HUES64 (cell line): ENCODE measurements around the gene RTCB.

Source experiments
- H3K27ac ChIP-seq: 2 replicates; pipeline ENCODE4 v1.7.0; 2013; ENCODE audit warnings: low read depth, low read length, inconsistent platforms
- H3K27me3 ChIP-seq: 2 replicates; pipeline ENCODE4 v1.6.1; 2013; ENCODE audit warnings: mild to moderate bottlenecking, low read length; ENCODE audit not compliant: insufficient read depth
- H3K36me3 ChIP-seq: 2 replicates; pipeline ENCODE4 v1.6.1; 2013; ENCODE audit warnings: mild to moderate bottlenecking, low read length; ENCODE audit not compliant: insufficient read depth
- H3K4me1 ChIP-seq: 2 replicates; pipeline ENCODE4 v1.6.1; 2013; ENCODE audit warnings: mild to moderate bottlenecking, low read length, moderate library complexity; ENCODE audit not compliant: insufficient read depth
- H3K4me3 ChIP-seq: 2 replicates; pipeline ENCODE4 v1.5.1; 2013; ENCODE audit warnings: mild to moderate bottlenecking, low read length, moderate library complexity
- H3K9ac ChIP-seq: 2 replicates; pipeline ENCODE4 v1.6.1; 2013; ENCODE audit warnings: mild to moderate bottlenecking, low read depth, low read length
- H3K9me3 ChIP-seq: 2 replicates; pipeline ENCODE4 v1.6.1; 2013; ENCODE audit warnings: low read depth, low read length; ENCODE audit not compliant: insufficient read depth
- WGBS: fragments of 150-250, 120-280 bp; methylation state at CpG from one replicate; pipeline ENCODE4 v1.1.7; 2013; ENCODE audit warnings: missing lambda C conversion rate; 5-methylcytosine and 5-hydroxymethylcytosine counted together

RTCB gene

DNA sequence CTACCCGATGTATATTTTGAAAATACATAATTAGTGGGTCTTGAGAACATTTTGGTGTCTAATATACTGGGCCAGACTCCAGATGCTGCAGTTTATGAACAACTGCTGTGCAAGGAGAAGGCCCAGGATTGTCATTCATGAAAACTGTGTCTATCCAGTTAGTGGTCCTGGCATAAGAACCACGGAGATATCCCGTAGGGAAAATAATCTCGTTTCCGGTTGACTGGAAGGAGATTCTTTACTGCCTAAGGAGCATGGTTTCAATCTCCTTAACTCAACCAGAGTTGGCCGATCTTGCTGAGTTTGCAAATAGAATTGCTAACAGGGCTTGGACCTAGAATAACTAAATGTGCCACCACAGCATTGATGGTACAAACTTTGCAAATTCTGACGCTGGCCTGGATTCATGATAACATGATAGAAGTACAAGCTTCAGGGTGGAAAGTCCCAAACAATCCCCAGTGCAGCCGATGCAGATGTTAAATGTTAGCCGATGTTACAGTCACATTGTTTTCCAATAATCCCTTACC, 4.6 kb upstream of the RTCB start:
- Histone ChIP-seq H3K27me3 (peaks cover 34% of the 10 kb centered on the region), H3K36me3 (no peaks in the 10 kb centered on the region), H3K27ac (no peak overlapping the region), H3K9me3 (no peaks in the 10 kb centered on the region), H3K4me3 (no peak overlapping the region), H3K9ac (no peak overlapping the region), H3K4me1 (0 out of 2 replicates have a peak, but pooled peaks cover 4% of the 10 kb centered on the region)
- 91% methylated on average over 9 of the region's 9 CpGs for WGBS

DNA sequence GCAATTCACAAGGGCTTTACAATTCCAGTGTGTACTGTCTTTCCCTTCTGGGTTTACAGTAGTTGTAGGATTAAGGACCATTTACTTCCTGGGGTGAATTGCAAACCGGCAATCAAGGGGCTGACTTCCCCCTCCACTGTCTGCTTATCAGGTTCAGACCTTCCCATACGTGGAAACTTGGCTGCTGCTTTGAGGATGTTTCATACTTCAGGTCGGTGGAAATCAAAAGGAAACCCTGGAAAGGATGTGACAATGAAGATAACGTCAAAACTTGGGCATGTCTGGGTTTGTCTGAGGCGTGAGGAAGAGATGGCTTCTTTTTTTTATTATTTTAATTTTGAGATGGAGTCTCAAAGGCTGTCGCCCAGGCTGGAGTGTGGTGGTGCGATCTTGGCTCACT, 2.1 kb upstream of the RTCB start:
- H3K4me1 ChIP-seq: peaks cover 12% of the 10 kb centered on the region; the same call in 1 of the 2 replicates
- no peak overlapping the region for H3K27ac ChIP-seq
- H3K9me3 ChIP-seq: no peaks in the 10 kb centered on the region
- peaks cover 10% of the 10 kb centered on the region; the same call in 1 of the 2 replicates for H3K36me3 ChIP-seq
- no peak overlapping the region for H3K9ac ChIP-seq
- H3K4me3 ChIP-seq: no peak overlapping the region
- H3K27me3 ChIP-seq: peaks cover 21% of the 10 kb centered on the region
- WGBS: 81% methylated on average over 7 of the region's 7 CpGs

DNA sequence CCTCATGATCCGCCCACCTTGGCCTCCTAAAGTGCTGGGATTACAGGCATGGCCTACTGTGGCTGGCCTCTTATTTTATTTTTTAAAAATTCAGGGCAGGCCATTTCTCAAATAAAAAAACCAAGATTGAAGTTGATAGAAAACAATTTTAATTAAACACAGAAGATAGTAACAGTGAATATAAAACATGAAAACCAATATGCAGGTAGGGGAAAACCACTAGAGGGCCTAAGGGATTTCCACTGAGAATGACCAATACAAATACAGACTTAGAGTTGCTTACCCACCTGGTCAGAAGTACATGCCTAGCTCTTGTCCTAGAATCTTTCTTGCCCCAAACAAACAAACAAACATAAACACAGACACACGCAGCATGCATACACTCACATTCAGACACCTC, 1.7 kb upstream of the RTCB start:
- 89% methylated on average over 2 of the region's 2 CpGs for WGBS
- Histone ChIP-seq H3K36me3 (peaks cover 14% of the 10 kb centered on the region), H3K27me3 (peaks cover 21% of the 10 kb centered on the region)

DNA sequence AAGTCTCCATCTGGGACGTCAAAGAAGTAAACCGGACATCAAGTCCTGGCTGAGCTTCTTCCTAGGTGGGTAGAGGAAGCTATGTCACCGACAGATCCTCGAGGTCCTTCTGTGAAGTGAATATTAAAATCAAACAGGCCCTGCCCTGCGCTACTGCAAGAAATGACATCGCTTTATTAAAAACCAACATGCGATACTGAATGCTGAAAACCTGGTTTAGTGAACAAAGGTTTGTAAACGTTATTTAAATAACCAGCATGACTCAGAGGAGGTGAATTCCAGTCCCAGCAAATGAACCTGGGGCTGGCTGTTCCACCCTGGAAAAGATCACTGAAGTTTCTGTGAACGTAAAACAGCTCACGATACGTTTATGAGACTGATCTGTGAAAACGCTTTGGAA, 645 bp downstream of the RTCB start:
- Histone ChIP-seq H3K9ac (peak overlapping the region; percentile 90), H3K36me3 (peaks cover 37% of the 10 kb centered on the region), H3K27ac (peak overlapping the region; percentile 54), H3K27me3 (peaks cover under 1% of the 10 kb centered on the region; the same call in 1 of the 2 replicates), H3K9me3 (no peaks in the 10 kb centered on the region), H3K4me3 (peak overlapping the region; percentile 95), H3K4me1 (peaks cover 12% of the 10 kb centered on the region; the same call in 1 of the 2 replicates)
- WGBS: 2% methylated on average over 12 of the region's 12 CpGs

More for the DNA sequence above, 1.7 kb upstream of the RTCB start:
- Histone ChIP-seq H3K9me3 (no peaks in the 10 kb centered on the region), H3K9ac (no peak overlapping the region), H3K4me1 (peaks cover 12% of the 10 kb centered on the region; the same call in 1 of the 2 replicates), H3K4me3 (no peak overlapping the region), H3K27ac (no peak overlapping the region)

DNA sequence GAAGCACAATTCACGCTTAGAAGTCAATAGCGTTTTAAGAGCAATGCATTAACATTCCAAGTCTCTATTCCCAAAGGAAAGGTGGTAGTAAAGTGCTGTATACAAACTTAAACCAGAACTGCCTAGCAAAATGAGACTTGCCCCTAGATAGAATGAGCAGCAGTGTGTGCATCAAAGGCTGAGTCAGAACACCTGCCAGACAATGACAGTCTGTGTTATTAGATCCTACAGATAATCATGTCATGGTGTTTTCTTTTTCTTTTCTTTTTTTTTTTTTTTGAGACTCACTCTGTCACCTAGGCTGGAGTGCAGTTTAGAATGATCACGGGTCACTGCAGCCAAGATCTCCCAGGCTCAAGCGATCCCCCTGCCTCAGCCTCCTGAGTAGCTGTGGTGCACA, 1.6 kb downstream of the RTCB start:
- H3K27me3 ChIP-seq: no peaks in the 10 kb centered on the region
- H3K4me1 ChIP-seq: peaks cover 12% of the 10 kb centered on the region; the same call in 1 of the 2 replicates
- WGBS: 93% methylated on average over 4 of the region's 4 CpGs
- peak overlapping the region; percentile 95 for H3K4me3 ChIP-seq
- no peaks in the 10 kb centered on the region for H3K9me3 ChIP-seq
- no peak overlapping the region for H3K9ac ChIP-seq
- H3K27ac ChIP-seq: no peak overlapping the region
- peaks cover 47% of the 10 kb centered on the region for H3K36me3 ChIP-seq

DNA sequence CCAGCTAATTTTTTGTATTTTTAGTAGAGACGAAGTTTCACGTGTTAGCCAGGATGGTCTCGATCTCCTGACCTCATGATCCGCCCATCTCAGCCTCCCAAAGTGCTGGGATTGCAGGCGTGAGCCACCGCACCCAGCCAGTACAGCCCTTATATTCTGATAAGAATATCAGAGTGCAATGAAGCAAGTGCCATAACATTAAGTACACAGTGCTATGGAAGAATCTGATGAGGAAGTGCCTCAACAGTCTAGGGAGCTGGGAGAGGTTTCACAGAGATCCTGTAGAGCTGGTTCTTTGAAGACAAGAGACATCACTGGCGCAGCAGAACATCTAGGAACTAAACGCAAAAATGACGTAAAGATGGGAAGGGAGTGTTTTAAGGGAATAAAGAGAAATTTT, 2.1 kb downstream of the RTCB start:
- Histone ChIP-seq H3K27me3 (no peaks in the 10 kb centered on the region), H3K36me3 (peaks cover 51% of the 10 kb centered on the region), H3K9ac (no peak overlapping the region), H3K4me3 (no peak overlapping the region), H3K27ac (no peak overlapping the region), H3K4me1 (peaks cover 12% of the 10 kb centered on the region; the same call in 1 of the 2 replicates), H3K9me3 (no peaks in the 10 kb centered on the region)
- WGBS: 96% methylated on average over 9 of the region's 9 CpGs

DNA sequence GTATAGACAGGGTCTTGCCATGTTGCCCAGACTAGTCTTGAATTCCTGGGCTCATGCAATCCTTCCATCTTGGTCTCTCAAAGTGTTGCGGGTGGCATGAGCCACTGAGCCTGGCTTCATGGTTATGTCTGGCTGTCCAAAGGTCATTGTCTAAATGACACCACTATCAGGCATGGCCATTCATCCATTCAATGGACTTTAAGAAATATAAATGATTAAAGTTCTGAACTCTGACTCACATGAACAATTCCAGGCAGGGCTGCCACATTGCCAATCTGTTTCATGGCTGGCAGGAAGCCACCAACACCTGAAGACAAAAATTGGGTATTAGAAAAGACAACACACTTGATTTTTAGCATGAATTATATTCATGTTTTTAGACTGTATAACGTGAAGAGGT, 4.1 kb downstream of the RTCB start:
- Histone ChIP-seq H3K27me3 (no peaks in the 10 kb centered on the region), H3K9me3 (no peaks in the 10 kb centered on the region), H3K27ac (no peak overlapping the region), H3K4me1 (peaks cover 12% of the 10 kb centered on the region; the same call in 1 of the 2 replicates), H3K36me3 (peaks cover 70% of the 10 kb centered on the region), H3K9ac (no peak overlapping the region), H3K4me3 (no peak overlapping the region)
- WGBS: 49% methylated on average over 2 of the region's 2 CpGs

DNA sequence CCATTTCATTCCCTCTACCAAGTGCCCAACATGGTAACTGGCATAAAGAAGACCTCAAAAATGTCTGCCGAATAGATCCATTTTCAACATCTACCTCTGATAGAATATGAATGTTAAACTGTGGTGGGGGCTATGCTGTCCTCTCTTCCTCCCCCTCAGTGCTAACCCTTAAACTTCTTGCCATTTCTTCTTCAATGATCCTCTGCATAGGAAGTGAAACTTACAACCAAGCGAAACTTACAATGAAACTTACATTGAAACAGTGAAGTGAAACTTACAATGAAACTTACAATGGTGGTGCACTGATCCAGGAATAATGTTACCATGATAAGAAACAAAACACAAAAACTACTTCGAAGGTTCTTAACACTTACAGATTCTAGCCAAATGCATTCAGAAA, 4.7 kb downstream of the RTCB start:
- no peak overlapping the region for H3K27ac ChIP-seq
- no peak overlapping the region for H3K4me3 ChIP-seq
- WGBS: 97% methylated on average over 3 of the region's 3 CpGs
- H3K4me1 ChIP-seq: peaks cover 9% of the 10 kb centered on the region; the same call in 1 of the 2 replicates
- no peak overlapping the region for H3K9ac ChIP-seq
- H3K36me3 ChIP-seq: peaks cover 73% of the 10 kb centered on the region
- H3K9me3 ChIP-seq: no peaks in the 10 kb centered on the region
- H3K27me3 ChIP-seq: no peaks in the 10 kb centered on the region

DNA sequence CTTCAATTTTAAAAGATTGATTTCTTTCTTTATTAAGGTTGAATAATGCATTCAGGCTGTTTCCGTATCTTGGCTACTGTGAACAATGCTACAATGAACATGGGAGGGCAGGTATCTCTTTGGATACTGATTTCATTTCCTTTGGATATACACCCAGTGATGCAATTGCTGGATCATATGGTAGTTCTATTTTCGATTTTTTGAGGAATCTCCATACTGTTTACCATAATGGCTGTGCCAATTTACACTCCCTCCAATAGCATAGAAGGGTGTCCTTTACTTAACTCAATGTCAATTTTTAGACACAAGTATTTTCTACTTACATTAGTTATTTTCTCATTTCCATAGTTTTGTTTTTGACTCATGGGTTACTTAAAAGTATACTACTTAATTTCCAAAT, 8.0 kb downstream of the RTCB start:
- Histone ChIP-seq H3K4me1 (no peaks in the 10 kb centered on the region), H3K27me3 (no peaks in the 10 kb centered on the region), H3K9me3 (no peaks in the 10 kb centered on the region), H3K4me3 (no peak overlapping the region), H3K27ac (no peak overlapping the region), H3K9ac (no peak overlapping the region), H3K36me3 (peaks cover 95% of the 10 kb centered on the region)
- 96% methylated on average over 2 of the region's 2 CpGs for WGBS

DNA sequence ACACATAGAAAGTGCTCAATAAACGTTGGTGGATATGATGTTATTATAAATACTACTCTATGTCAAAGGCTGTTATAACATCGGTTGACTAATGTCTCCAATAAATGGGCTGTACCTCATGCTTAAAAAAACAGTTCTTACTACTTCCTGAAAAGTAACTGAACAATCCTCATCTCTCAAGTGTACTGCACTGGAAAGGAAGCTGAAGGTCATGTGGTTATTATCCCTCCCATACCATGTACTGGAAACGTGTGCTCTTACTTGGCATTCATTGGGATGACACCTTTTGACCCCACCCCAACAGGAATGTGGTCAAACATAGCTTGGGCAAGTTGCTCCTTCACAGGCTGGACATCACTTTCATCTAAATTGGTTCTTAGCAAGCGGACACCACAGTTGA, 10.6 kb downstream of the RTCB start:
- H3K27me3 ChIP-seq: no peaks in the 10 kb centered on the region
- no peak overlapping the region for H3K27ac ChIP-seq
- 94% methylated on average over 3 of the region's 4 CpGs for WGBS
- H3K9ac ChIP-seq: no peak overlapping the region
- no peak overlapping the region for H3K4me3 ChIP-seq
- no peaks in the 10 kb centered on the region for H3K4me1 ChIP-seq
- peaks cover 95% of the 10 kb centered on the region for H3K36me3 ChIP-seq
- H3K9me3 ChIP-seq: no peaks in the 10 kb centered on the region

DNA sequence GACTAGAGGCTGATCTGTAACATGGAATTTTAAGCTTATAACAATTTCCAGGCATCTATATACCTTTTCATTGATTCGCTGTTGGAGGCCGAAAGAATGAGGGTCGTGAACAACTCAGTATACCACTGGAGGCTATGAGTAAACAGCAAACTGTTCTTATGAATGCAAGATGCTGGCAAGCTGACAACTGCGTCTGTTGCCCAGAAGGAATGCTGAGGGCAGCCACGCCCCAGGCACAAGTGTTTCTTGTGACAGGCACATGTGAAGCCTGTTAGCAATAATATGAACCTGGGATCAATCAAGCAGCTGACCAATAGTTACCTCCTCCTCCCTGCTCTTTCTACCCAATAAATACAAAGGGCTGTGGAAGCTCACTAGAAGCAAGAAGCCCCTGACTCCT, 15.3 kb downstream of the RTCB start:
- no peak overlapping the region for H3K27ac ChIP-seq
- 94% methylated on average over 5 of the region's 5 CpGs for WGBS
- H3K27me3 ChIP-seq: no peaks in the 10 kb centered on the region
- no peak overlapping the region for H3K4me3 ChIP-seq
- no peaks in the 10 kb centered on the region for H3K9me3 ChIP-seq
- H3K36me3 ChIP-seq: peaks cover 100% of the 10 kb centered on the region
- H3K4me1 ChIP-seq: no peaks in the 10 kb centered on the region
- no peak overlapping the region for H3K9ac ChIP-seq

DNA sequence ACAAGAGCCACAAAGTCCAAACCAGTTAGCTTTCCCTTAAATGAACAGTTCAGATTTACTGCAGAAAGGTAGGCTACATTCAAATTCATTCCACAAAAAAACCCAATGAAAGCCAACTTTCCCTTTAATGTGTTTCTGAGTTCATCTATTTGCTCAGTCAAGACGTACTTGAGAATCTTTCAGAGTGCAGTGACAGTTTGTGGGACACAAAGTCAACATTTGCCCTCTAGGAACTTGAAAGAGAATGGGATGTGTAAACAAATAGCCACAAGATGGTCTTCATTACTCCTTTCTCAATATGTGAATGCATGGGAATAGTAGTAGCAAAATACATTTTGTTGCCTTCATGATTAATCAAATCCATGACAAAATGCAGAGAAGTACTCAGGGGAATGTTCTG, 15.8 kb downstream of the RTCB start:
- H3K36me3 ChIP-seq: peaks cover 100% of the 10 kb centered on the region
- WGBS: 94% methylated on average over 1 of the region's 1 CpG
- H3K9ac ChIP-seq: no peak overlapping the region
- H3K27ac ChIP-seq: no peak overlapping the region
- no peaks in the 10 kb centered on the region for H3K4me1 ChIP-seq
- H3K27me3 ChIP-seq: no peaks in the 10 kb centered on the region
- no peak overlapping the region for H3K4me3 ChIP-seq
- no peaks in the 10 kb centered on the region for H3K9me3 ChIP-seq
